ENCODE data around the gene TMEM213.

Gene TMEM213

GRCh38 chr7:138854115-138854645, 56.4 kb downstream of the TMEM213 start:
- no peak for TF ChIP-seq JUND (IDR thresholded peaks at IDR 0.05; ENCODE audit: low read depth)
- DNase-seq (ENCODE audit: low read depth in 1 of 2, low spot score in 1 of 2) = no peak
- in situ Hi-C loops (cut with HindIII; ENCODE audit: low pct_unique_long_range_greater_than_20kb, low sequenced_read_pairs) = no loop called here

GRCh38 chr7:138857728-138858127, 59.9 kb downstream of the TMEM213 start:
- DNase-seq (ENCODE audit: low read depth in 1 of 2, low spot score in 1 of 2) = no peak
- TF ChIP-seq JUND (IDR thresholded peaks at IDR 0.05; ENCODE audit: low read depth) = no peak
- in situ Hi-C loops (cut with HindIII; ENCODE audit: low pct_unique_long_range_greater_than_20kb, low sequenced_read_pairs) = no loop called here

GRCh38 chr7:138861051-138861450, 63.3 kb downstream of the TMEM213 start:
- DNase-seq (ENCODE audit: low read depth in 1 of 2, low spot score in 1 of 2) = no peak
- TF ChIP-seq JUND (IDR thresholded peaks at IDR 0.05; ENCODE audit: low read depth) = no peak
- in situ Hi-C loops (cut with HindIII; ENCODE audit: low pct_unique_long_range_greater_than_20kb, low sequenced_read_pairs) = no loop called here

DNA sequence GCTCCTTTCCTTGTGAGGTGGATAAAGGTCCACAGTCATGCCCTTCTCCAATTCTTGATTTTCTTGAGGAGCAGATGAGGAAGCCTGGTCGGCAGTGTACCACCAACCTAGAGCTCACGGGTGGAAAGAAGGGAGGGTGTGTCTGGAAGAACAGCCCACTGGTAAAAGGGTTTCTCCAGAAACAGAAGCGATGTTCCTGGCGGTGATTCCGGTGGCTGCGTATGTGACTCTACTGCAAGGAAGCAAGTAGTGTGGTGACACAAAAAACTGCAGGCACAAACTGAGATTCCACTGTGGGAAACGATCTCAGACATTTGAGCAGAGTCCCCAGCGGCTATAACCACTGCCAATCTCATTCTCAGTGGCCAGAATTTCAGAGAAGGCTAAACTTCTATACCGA, 66.1 kb downstream of the TMEM213 start:
- no peak for TF ChIP-seq JUND (IDR thresholded peaks at IDR 0.05; ENCODE audit: low read depth)
- no peak for DNase-seq (ENCODE audit: low read depth in 1 of 2, low spot score in 1 of 2)
- in situ Hi-C loops (cut with HindIII; ENCODE audit: low pct_unique_long_range_greater_than_20kb, low sequenced_read_pairs) = no loop called here

GRCh38 chr7:138864667-138865066, 66.9 kb downstream of the TMEM213 start:
- DNase-seq (ENCODE audit: low read depth in 1 of 2, low spot score in 1 of 2) = no peak
- in situ Hi-C loops (cut with HindIII; ENCODE audit: low pct_unique_long_range_greater_than_20kb, low sequenced_read_pairs) = no loop called here
- no peak for TF ChIP-seq JUND (IDR thresholded peaks at IDR 0.05; ENCODE audit: low read depth)

DNA sequence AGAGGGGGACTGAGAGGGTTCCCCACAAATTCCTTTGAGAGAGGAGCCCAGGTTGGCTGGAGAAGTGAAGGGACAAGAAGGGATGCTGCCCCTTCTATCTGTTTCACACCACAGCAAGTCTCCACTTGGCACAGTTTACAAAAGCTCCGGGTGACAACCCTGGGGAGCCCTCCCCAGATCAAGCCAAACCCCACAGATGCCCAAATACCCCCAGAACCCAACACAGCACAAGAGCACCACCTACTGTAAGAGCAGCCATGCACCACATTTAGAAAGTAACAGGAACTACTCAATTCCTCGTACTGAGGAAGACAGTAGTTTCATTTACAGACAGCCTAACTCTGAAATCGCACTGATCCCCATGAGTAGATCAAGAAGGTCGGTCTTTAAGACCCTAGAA, 68.0 kb downstream of the TMEM213 start:
- in situ Hi-C loops (cut with HindIII; ENCODE audit: low pct_unique_long_range_greater_than_20kb, low sequenced_read_pairs) = no loop called here
- no peak for DNase-seq (ENCODE audit: low read depth in 1 of 2, low spot score in 1 of 2)

DNA sequence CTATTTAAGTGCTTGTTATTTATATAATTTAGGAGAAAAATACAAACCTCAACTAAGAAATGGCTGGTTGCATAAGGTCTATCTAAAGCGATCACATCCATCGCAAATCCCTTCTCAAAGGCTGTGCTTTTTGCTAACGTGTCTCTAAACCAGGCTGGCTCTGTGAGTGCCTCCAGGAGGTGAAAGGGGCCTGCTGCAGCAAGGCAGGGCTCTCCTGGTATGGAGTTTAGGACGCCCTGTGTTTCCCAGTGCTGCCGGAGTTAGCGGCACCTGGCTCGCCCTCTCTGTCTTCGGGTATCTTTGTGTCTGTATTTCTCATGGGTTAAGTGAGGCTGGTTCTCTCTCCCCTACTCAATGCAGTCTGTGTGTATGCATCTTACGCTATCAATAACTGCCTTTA, 68.6 kb downstream of the TMEM213 start:
- TF ChIP-seq JUND (IDR thresholded peaks at IDR 0.05; ENCODE audit: low read depth) = no peak
- DNase-seq (ENCODE audit: low read depth in 1 of 2, low spot score in 1 of 2) = no peak
- in situ Hi-C loops (cut with HindIII; ENCODE audit: low pct_unique_long_range_greater_than_20kb, low sequenced_read_pairs) = no loop called here

More for the DNA sequence above, 68.0 kb downstream of the TMEM213 start:
- no peak for TF ChIP-seq JUND (IDR thresholded peaks at IDR 0.05; ENCODE audit: low read depth)

DNA sequence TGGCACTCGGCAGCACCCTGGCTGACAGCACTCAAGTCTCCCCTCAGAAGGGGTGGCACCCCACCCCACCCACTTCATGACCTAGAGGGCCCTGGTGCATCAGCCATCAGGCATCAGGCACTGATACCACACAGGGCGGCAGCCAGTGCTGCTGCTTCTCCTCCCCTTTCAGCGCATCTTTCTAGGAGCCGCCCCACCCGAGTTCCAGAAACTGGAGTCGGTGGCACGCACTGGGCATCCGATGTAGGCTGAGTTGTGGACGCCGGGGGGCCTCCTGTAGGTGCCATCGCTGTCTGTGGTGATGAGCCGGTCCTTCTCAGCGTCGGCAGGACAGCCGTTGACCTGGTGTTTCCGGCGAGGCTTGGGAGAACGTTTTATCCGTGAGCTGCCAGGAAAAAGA, 70.0 kb downstream of the TMEM213 start:
- no peak for DNase-seq (ENCODE audit: low read depth in 1 of 2, low spot score in 1 of 2)
- in situ Hi-C loops (cut with HindIII; ENCODE audit: low pct_unique_long_range_greater_than_20kb, low sequenced_read_pairs) = no loop called here
- TF ChIP-seq JUND (IDR thresholded peaks at IDR 0.05; ENCODE audit: low read depth) = no peak

GRCh38 chr7:138868711-138869110, 70.9 kb downstream of the TMEM213 start:
- in situ Hi-C loops (cut with HindIII; ENCODE audit: low pct_unique_long_range_greater_than_20kb, low sequenced_read_pairs) = no loop called here
- no peak for DNase-seq (ENCODE audit: low read depth in 1 of 2, low spot score in 1 of 2)

GRCh38 chr7:138869353-138869752, 71.6 kb downstream of the TMEM213 start:
- DNase-seq (ENCODE audit: low read depth in 1 of 2, low spot score in 1 of 2) = no peak
- in situ Hi-C loops (cut with HindIII; ENCODE audit: low pct_unique_long_range_greater_than_20kb, low sequenced_read_pairs) = no loop called here
- TF ChIP-seq JUND (IDR thresholded peaks at IDR 0.05; ENCODE audit: low read depth) = no peak

More at GRCh38 chr7:138868711-138869110, 70.9 kb downstream of the TMEM213 start:
- no peak for TF ChIP-seq JUND (IDR thresholded peaks at IDR 0.05; ENCODE audit: low read depth)

- DNase-seq (ENCODE audit: low read depth in 1 of 2, low spot score in 1 of 2) = no peak
- TF ChIP-seq JUND (IDR thresholded peaks at IDR 0.05; ENCODE audit: low read depth) = no peak
- in situ Hi-C loops (cut with HindIII; ENCODE audit: low pct_unique_long_range_greater_than_20kb, low sequenced_read_pairs) = no loop called here
Observed at GRCh38 chr7:138871065-138871813, 73.4 kb downstream of the TMEM213 start.

DNA sequence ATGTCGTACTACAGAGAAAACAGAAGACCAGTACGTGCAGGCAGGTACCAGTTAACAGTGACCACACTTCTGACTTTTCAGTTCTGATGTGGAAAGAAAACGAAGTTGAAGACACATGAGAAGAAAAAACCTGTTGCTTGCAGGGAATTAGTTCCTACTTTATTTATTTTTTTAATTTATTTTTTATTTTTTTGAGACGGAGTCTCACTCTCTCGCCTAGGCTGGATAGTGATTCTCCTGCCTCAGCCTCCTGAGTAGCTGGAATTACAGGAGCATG, 74.0 kb downstream of the TMEM213 start:
- in situ Hi-C loops (cut with HindIII; ENCODE audit: low pct_unique_long_range_greater_than_20kb, low sequenced_read_pairs) = no loop called here
- DNase-seq (ENCODE audit: low read depth in 1 of 2, low spot score in 1 of 2) = no peak
- no peak for TF ChIP-seq JUND (IDR thresholded peaks at IDR 0.05; ENCODE audit: low read depth)

DNA sequence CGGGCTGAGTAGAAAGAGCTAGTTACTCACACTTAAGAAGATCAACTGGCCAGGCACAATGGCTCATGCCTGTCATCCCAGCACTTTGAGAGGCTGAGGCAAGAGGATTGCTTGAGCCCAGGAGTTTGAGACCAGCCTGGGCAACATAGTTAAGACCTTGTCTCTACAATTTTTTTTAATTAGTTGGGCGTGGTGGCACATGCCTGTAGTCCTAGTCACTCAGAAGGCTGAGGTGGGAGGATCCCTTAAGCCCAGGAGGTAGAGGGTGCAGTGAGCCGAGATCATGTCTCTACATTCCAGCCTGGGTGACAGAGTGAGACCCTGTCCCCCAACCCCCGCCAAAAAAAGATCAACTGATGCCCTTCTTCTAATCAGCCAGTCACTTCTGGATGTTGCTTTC, 74.8 kb downstream of the TMEM213 start:
- DNase-seq (ENCODE audit: low read depth in 1 of 2, low spot score in 1 of 2) = no peak

More for the DNA sequence above, 74.8 kb downstream of the TMEM213 start:
- in situ Hi-C loops (cut with HindIII; ENCODE audit: low pct_unique_long_range_greater_than_20kb, low sequenced_read_pairs) = no loop called here
- no peak for TF ChIP-seq JUND (IDR thresholded peaks at IDR 0.05; ENCODE audit: low read depth)
